ENCODE data around the gene TNIK. TPM values are rescaled to one million over a fixed set of nuclear protein-coding genes. Genes with fewer than 3 reads are reported as not detected.
"Not testable (repeated sequence)": the region's sequence is repeated elsewhere in the genome, so short reads cannot be mapped to it uniquely, and the experiment has no call there.

TNIK gene
- total RNA-seq, 4 donors from 2014 or later: 1.5 to 20.3 (median 7.7) TPM

- no peaks in the 10 kb centered on the region for H3K27me3 ChIP-seq
- DNase-seq: no peak
- H3K27ac ChIP-seq: no peak overlapping the region
- intact Hi-C loops (cut with DNase I; ENCODE audit: low total_unique reads): no loop called here
- H3K4me3 ChIP-seq: no peak overlapping the region
- no peak for TF ChIP-seq CTCF (IDR thresholded peaks at IDR 0.05)
- no peak for TF ChIP-seq POLR2A (IDR thresholded peaks at IDR 0.05)
- no peaks in the 10 kb centered on the region for H3K9me3 ChIP-seq
- no peaks in the 10 kb centered on the region for H3K4me1 ChIP-seq
- no peaks in the 10 kb centered on the region for H3K36me3 ChIP-seq
Observed at GRCh38 chr3:171430530-171430929, 29.7 kb downstream of the TNIK start.

GRCh38 chr3:171429635-171430034 is 30.6 kb downstream of the TNIK start:
- no peak for DNase-seq
- Histone ChIP-seq H3K27ac (no peak overlapping the region), H3K27me3 (no peaks in the 10 kb centered on the region), H3K4me1 (no peaks in the 10 kb centered on the region), H3K4me3 (no peak overlapping the region), H3K36me3 (no peaks in the 10 kb centered on the region), H3K9me3 (no peaks in the 10 kb centered on the region)
- intact Hi-C loops (cut with DNase I; ENCODE audit: low total_unique reads): no loop called here
- TF ChIP-seq CTCF (IDR thresholded peaks at IDR 0.05) (no peak), POLR2A (IDR thresholded peaks at IDR 0.05) (no peak)

GRCh38 chr3:171428892-171429291 is 31.3 kb downstream of the TNIK start:
- no peak overlapping the region for H3K27ac ChIP-seq
- no peak for DNase-seq
- no peak overlapping the region for H3K4me3 ChIP-seq
- H3K36me3 ChIP-seq: no peaks in the 10 kb centered on the region
- no peaks in the 10 kb centered on the region for H3K27me3 ChIP-seq
- no peaks in the 10 kb centered on the region for H3K4me1 ChIP-seq
- no peaks in the 10 kb centered on the region for H3K9me3 ChIP-seq
- intact Hi-C loops (cut with DNase I; ENCODE audit: low total_unique reads): no loop called here
- no peak for TF ChIP-seq POLR2A (IDR thresholded peaks at IDR 0.05)
- TF ChIP-seq CTCF (IDR thresholded peaks at IDR 0.05): no peak

- no peak overlapping the region for H3K4me3 ChIP-seq
- no peak for DNase-seq
- no peaks in the 10 kb centered on the region for H3K27me3 ChIP-seq
- intact Hi-C loops (cut with DNase I; ENCODE audit: low total_unique reads): no loop called here
- H3K36me3 ChIP-seq: no peaks in the 10 kb centered on the region
- H3K4me1 ChIP-seq: no peaks in the 10 kb centered on the region
- TF ChIP-seq CTCF (IDR thresholded peaks at IDR 0.05) (no peak), POLR2A (IDR thresholded peaks at IDR 0.05) (no peak)
- H3K27ac ChIP-seq: no peak overlapping the region
- H3K9me3 ChIP-seq: no peaks in the 10 kb centered on the region
Observed at GRCh38 chr3:171428321-171428787, 31.9 kb downstream of the TNIK start.

GRCh38 chr3:171427771-171428320 is 32.4 kb downstream of the TNIK start:
- no peaks in the 10 kb centered on the region for H3K27me3 ChIP-seq
- H3K4me1 ChIP-seq: no peaks in the 10 kb centered on the region
- H3K27ac ChIP-seq: no peak overlapping the region
- no peaks in the 10 kb centered on the region for H3K36me3 ChIP-seq
- no peaks in the 10 kb centered on the region for H3K9me3 ChIP-seq
- intact Hi-C loops (cut with DNase I; ENCODE audit: low total_unique reads): no loop called here
- TF ChIP-seq CTCF (IDR thresholded peaks at IDR 0.05) (no peak), POLR2A (IDR thresholded peaks at IDR 0.05) (no peak)
- no peak overlapping the region for H3K4me3 ChIP-seq
- no peak for DNase-seq

GRCh38 chr3:171424063-171424462 is 36.1 kb downstream of the TNIK start:
- H3K9me3 ChIP-seq; H3K4me1 ChIP-seq; H3K27me3 ChIP-seq; H3K27ac ChIP-seq; DNase-seq; H3K4me3 ChIP-seq; intact Hi-C loops (cut with DNase I; ENCODE audit: low total_unique reads); H3K36me3 ChIP-seq: not testable (repeated sequence)

GRCh38 chr3:171422855-171423254 is 37.4 kb downstream of the TNIK start:
- DNase-seq; H3K36me3 ChIP-seq; H3K4me3 ChIP-seq; H3K27ac ChIP-seq; intact Hi-C loops (cut with DNase I; ENCODE audit: low total_unique reads); H3K9me3 ChIP-seq; H3K27me3 ChIP-seq; H3K4me1 ChIP-seq: not testable (repeated sequence)

Measured in uterus (tissue), 4 donors.